Peyer's patch (tissue), 4 donors: ENCODE data around the gene FEM1A.
"Not testable (repeated sequence)": the region's sequence is repeated elsewhere in the genome, so short reads cannot be mapped to it uniquely, and the experiment has no call there.

Source experiments
- CTCF ChIP-seq, 6 experiments: fragments of 450-650 bp in 4 of 6; fragments of 200-600 bp in 2 of 6; sonication (generic) in 1 of 6; IDR thresholded peaks; one replicate each; pipeline ENCODE4 v1.5.1; 2017 to 2019; ENCODE audit warnings: antibody characterized with exemption in 6 of 6, mild to moderate bottlenecking in 3 of 6, moderate library complexity in 1 of 6
- POLR2A ChIP-seq, 2 donors: fragments of 450-650 bp; IDR thresholded peaks; one replicate each; pipeline ENCODE4 v1.5.1; 2017; ENCODE audit warnings: antibody characterized with exemption in 2 of 2, mild to moderate bottlenecking in 2 of 2, moderate library complexity in 2 of 2

GRCh38 chr19:4786412-4787016 lies 5.0 kb upstream of the FEM1A start:
- not testable (repeated sequence) for TF ChIP-seq CTCF, POLR2A (IDR thresholded peaks at IDR 0.05)
